HG03432 (cell line): ENCODE data around the gene IRF1.
A peak's percentile ranks its signal among the peaks of the same experiment; 100 is the strongest.

Experiments
- ATAC-seq: cut with Tn5 transposase; IDR thresholded peaks from one replicate; pipeline ENCODE4 v1.9.1; 2021; ENCODE audit warnings: mild to moderate bottlenecking, moderate library complexity; ENCODE audit not compliant: unreplicated experiment

The IRF1 gene

DNA sequence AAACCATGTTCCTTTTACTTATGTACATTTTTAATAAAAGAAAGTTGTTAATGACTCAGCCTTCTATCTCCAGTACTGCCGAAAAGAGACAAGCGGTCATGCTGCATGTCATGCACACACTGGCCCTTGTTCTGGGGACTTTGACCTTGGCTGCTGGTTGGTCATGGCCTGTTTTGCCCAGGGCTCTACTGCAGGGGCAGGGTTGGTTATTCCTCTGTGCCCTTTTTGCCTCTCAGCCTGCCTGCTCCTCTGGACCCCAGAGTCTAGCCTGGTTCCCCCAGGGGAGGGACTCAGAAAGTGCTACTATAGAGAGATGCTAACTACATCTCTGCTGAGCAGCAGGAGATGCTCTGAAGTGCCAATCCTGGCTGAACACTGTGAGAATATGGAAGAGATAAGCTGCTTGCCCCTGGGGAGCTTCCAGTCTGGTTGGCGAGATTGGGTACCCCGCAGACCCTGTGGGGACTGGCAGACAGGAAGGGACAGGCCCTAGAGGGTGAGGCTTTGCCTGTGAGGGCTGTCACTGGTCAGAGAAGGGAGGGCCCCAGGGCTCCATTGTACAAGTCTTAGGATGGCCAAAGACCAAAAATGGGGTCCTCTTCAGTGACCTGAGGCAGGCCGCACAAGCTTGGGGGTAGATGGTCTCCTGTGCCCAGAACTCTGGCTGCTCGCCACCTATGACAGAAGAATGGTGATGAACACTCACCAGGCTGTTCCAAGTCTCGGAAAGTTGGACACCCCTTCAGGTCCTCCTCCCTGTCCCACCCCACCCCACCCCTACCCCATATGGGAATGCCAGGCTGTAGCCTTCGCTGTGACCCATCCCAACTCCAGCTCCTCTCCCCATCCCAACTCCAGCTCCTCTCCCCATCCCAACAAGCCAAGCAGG is 14.3 kb downstream of the IRF1 start:
- no peak for ATAC-seq

GRCh38 chr5:132475497-132475882 is 15.1 kb downstream of the IRF1 start:
- no peak for ATAC-seq

DNA sequence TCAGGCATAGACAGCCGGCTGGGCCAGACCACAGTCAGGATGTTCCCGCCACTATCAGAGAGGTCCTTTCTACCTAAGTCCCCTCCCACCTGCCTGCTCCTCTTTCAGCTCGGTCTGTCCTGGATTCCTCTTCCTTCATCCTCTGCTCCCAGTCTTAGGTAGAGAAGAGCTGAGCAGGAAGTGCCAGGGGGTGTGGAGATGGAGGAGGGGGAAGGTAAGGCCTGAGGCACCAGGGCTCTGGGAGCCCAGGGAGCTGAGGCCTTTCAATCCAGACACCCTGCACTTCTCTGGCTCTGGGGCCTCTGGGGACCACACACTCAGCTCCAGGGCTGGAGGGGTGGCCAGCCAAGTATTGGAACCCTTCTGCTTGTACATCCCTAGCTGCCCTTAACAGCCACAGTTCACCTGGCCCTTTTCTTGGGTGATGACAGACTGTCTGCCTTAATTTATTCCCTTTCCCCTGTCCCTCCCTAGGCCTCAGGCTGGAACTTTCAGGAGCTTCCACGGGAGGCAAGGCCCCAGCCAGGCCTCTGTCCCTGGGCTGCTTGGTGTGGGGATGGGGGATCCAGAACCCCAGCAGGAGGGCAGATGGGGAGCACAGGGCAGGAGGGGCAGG is 15.6 kb downstream of the IRF1 start:
- no peak for ATAC-seq

DNA sequence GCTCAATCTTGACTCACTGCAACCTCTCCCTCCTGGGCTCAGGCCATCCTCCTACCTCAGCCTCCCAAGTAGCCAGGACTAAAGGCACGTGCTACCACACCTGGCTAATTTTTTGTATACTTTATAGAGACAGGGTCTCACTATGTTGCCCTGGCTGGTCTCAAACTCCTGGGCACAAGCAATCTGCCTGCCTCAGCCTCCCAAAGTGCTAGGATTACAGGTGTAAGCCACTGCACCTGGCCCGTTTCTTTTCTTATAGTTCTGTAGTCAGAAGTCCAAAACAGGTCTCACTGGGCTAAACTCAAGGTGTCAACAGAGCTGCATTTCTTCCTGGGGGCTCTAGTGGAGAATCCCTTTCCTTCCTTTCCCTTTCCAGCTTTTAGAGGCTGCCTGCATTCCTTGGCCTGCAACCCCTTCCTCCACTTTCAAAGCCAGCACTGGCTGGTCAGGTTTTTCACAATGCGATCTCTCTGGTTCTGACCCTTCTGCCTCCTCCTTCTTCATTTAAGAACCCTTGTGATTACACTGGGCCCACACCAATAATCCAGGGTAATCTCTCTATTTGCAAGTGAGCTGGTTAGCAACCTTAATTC is 16.3 kb downstream of the IRF1 start:
- ATAC-seq, result no peak

GRCh38 chr5:132473668-132474067 is 16.9 kb downstream of the IRF1 start:
- ATAC-seq, result no peak

- peak; percentile 89 for ATAC-seq
These were observed 17.5 kb downstream of the IRF1 start for GRCh38 chr5:132473019-132473531.

GRCh38 chr5:132472431-132472830 is 18.1 kb downstream of the IRF1 start:
- ATAC-seq, result no peak

DNA sequence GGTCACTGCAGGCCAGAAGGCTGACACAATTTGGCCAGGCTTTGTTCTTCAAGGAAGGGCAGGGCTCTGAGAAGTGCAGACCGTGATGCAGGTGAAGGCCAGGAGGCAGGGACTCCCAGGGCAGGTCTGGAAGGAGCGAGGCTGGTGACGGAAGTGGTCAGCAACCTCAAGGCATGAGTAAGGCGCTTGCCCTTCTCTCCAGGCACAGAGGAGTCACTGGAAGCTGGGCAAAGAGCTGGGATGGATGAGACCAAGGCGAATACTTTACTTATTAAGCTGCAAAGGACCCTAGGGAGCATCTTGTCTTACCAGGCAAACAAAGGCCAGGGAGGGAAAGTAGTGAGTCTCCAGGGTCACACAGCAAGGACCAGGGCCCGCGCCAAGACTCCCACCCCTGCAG is 18.6 kb downstream of the IRF1 start:
- no peak for ATAC-seq

- no peak for ATAC-seq
These were observed 19.2 kb downstream of the IRF1 start for GRCh38 chr5:132471151-132471907.

GRCh38 chr5:132470596-132470995 is 20.0 kb downstream of the IRF1 start:
- no peak for ATAC-seq

DNA sequence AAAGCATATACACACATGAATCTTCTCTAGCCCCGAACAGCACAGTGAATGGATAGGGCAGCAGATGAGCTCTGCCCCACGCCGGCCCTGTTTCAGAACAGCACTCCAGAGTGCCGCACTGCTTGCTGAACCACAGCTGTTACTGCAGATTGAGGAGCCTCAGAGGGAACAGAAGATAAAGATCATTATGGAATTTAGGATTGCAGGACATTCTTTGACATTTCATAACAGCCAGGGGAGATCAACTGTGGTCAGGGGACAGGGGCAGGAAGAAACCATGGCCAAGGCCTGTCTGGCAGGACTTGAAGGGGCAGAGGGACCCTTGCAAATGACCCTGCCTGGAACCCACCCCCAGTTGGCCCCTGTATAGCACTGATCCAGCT is 20.6 kb downstream of the IRF1 start:
- no peak for ATAC-seq

- no peak for ATAC-seq
These were observed 21.1 kb downstream of the IRF1 start for GRCh38 chr5:132469380-132470009.

DNA sequence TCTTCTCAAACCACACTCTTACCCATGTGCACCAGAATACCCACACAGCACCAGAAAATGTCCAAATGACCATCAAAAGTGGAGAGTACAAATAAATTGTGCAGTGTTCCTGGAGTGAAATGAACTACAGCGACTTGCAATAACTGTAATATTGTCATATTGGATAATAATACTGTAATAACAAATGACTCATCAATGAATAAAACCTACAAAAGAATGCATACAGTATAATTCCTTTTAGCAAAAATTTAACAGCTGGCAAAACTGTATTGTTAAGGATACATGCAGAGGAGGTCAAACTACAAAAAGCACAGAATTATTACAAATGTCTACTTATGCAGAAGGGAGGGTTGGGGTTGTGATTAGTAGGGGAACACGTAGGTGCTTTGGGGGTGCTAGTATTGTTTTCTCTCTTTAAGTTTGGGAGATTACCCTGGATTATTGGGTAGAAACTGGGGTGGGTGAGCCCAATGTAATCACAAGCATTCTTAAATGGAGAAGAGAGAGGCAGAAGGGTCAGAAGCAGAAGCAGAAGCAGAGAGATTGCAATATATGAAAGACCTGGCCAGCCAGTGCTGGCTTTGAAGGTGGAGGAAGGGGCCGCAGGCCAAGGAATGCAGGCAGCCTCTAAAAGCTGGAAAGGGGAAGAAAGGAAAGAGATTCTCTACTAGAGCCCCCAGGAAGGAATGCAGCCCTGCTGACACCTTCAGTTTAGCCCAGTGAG is 21.8 kb downstream of the IRF1 start:
- no peak for ATAC-seq

GRCh38 chr5:132467287-132467984 is 23.1 kb downstream of the IRF1 start:
- peak; percentile 35 for ATAC-seq

DNA sequence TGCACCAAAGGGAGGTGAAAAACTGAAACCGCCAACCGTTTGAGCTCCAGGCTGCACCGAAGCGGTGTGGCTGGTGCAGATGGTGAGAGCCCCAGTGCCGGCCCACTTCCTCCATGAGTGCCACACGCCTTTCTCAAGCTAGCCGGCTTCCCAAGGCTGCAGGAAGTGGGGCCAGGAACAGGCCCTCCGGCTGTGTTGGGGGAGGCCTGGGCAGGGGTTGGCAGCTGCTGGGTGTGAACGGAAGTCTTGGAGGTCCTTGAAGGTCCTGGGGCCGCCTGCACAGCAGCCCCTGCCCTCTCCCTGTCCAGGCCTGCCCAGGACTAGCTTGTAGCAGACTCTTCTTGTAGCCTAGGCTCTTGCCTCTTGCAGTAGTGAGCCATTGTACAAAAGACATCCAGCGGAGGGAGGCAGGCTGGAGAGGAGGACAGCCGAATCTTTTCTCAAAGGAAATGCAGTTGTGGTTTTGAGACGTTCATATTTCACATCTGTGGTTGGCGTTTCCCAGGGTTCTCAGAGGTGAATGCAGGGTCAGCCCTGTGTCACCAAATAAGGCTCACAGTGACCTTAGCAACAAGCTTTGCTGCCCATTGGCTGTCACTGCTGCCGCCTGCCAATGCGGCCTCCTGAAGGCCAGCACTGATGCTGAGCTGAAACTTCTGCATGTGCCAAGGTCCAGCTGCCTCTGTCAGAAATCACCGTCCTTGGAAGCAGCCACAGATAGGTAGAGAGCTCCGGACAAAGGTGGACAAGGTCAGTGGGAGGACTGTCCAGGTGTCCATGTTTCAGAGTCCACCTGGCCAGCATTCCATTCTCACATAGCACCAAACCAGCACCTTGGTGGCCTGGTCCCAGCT is 23.9 kb downstream of the IRF1 start:
- ATAC-seq, result peak; percentile 75

GRCh38 chr5:132465059-132465707 is 25.4 kb downstream of the IRF1 start:
- ATAC-seq, result no peak

- no peak for ATAC-seq
These were observed 26.2 kb downstream of the IRF1 start for GRCh38 chr5:132464156-132464939.
